KBM-7 (cell line): ENCODE data around the gene LHFPL3.
"Not testable (repeated sequence)": the region's sequence is repeated elsewhere in the genome, so short reads cannot be mapped to it uniquely, and the experiment has no call there.

Source experiments
- DNase-seq: peaks from one replicate; pipeline ENCODE4 v3.0.0-alpha.2; 2015
- in situ Hi-C: fragments of 300-500 bp; cut with MboI; formaldehyde crosslinking; loops from 2 replicates; pipeline ENCODE4 v1.14.3; 2020; ENCODE audit warnings: low sequenced_read_pairs, low pct_unique_long_range_greater_than_20kb, mixed read lengths

LHFPL3 gene

DNA sequence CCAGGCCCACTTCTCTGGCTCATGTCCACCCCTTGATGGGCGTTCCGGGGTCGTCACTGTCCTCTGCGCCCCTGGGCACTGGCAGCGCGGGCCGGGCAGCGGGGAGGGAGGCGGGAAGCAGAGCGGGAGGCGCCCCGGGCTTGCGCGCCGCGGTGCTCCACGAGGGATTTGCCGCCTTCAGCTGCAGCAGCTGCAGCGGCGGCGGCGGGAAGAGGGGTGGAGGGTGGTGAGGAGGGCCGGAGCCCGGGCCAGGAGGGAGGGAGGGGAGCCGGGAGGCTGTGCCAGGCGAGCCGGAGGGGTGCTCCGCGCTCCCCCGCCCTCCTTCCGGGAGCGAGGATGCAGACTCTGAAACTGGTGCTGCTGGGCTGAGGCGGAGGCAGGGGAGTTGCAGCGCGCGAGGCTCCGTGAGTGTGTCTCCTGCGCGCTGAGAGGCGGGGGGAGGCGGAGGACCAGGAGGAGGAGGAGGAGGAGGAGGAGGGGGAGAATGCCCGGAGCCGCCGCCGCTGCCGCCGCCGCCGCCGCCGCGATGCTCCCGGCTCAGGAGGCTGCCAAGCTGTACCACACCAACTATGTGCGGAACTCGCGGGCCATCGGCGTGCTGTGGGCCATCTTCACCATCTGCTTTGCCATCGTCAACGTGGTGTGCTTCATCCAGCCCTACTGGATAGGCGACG lies at the start of gene LHFPL3:
Gene LHFPL3, plus strand, starts transcription at position 308 of the 674 bp plus-strand sequence.
- in situ Hi-C loops: no loop called here
- DNase-seq: no peak

DNA sequence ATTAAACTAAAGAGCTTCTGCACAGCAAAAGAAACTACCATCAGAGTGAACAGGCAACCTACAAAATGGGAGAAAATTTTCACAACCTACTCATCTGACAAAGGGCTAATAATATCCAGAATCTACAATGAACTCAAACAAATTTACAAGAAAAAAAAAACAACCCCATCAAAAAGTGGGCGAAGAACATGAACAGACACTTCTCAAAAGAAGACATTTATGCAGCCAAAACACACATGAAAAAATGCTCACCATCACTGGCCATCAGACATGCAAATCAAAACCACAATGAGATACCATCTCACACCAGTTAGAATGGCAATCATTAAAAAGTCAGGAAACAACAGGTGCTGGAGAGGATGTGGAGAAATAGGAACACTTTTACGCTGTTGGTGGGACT lies 46.7 kb upstream of the LHFPL3 start:
- in situ Hi-C loops, DNase-seq: not testable (repeated sequence)

DNA sequence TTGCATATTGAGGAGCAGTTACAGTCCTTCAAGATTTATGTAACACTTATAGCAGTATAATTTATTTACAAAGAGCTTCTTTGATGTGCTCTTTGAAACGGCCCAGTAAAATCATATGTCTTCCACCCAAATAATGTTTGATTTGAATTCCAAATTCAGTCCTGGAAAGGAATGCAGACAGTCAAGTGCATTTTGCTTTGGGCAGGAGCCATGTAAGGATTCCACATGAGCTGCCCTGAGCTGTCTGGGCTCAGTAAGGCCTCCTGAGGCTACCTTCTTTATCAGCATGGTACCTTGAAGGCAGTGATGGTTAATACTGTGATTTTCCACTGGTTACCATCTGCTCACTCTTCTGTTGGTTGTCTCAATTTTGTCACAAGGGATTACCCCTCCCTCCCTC lies 41.6 kb upstream of the LHFPL3 start:
- no peak for DNase-seq
- in situ Hi-C loops: no loop called here

DNA sequence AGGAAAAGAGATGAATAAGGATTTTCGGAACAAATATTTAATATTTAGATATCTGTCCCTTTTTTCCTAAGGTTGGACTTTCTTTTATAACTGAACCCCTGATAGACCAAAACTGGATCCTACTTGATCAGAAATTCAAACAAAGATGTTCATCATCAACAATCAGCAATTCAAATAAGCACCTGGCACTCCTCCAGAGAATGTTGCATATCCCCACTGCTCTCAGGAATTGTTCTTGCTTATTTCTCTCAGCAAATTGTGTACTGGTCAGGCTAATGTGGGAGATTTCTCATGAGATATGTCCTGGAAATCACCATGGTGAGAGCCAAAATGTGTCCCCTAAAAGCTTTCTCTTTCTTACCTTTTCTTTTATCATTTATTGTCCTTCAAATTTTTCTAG lies 40.3 kb upstream of the LHFPL3 start:
- in situ Hi-C loops: no loop called here

DNA sequence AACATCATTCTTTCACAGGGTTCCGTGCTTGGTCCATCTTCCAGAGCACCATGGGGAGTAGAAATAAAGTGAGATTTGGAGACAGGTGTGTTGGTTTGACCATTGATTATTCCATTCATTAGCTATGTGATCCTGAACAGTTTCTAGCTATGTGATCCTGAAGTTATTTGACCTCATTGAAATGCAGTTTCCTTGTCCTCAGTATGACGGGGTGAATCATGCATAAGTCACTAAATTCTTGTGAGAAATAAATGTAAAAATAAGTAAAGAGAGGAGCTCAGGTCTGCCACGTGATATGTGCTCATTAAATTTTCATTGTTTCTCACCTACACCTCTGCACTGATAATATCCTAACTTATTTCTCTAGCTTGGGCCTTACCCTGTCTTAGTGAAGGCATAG lies 34.1 kb upstream of the LHFPL3 start:
- DNase-seq: no peak
- in situ Hi-C loops: no loop called here

More for the DNA sequence above, 40.3 kb upstream of the LHFPL3 start:
- DNase-seq: no peak

DNA sequence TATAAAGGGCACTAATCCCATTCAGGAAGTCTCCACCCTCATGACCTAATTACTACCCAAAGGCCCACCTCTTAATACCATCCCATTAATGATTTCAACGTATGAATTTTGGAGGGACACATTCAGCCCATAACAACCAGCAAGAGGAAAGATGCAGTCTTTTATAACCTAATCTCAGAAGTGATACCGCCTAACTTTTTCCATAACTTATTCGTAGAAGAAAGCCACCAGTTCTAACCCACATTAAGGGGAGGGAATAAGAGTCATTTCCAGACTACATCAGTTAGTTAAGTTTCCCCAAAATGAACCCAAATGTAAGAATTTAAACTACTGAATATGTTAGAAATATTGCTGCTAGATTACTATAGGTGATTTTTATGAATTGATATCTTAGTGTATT lies 32.1 kb upstream of the LHFPL3 start:
- no peak for DNase-seq
- in situ Hi-C loops: no loop called here

DNA sequence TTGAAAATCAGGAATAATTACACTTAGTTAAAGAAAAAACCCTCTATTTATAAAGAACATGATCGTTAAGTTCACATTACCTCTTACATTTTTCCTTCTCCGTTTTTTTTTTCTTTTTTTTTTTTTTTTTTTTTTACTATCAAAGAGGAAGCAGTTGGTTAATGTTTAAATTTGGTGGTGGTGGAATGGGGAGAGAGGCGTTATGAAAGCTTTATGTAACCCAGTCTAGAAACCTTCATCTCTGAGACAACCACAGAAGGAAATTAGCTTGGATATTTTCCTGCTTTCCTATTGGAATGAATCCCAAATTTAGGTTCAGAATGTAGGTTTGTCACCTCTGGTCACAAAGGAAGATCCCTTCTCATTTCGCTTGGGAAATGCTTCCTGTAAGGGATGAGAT lies 31.5 kb upstream of the LHFPL3 start:
- in situ Hi-C loops: no loop called here
- DNase-seq: no peak

DNA sequence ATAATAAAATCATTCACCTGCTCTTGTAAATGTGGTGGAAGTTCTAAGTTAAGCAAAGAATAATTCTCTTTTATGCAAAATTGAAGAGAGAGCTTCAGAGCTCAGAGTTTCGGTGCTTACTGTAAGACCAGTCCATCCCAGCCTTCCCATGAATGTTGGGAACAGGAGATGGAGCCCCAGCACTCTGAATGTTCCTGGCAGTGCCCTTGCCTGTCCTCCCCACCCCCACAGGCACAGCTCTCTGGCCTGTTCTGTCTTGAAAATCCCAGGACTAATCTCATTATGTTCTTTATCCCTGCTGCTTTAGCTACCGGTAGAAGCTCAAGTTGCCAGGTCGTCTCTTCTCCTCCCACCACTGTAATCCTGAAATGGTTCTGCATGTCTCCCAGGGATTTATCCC lies 29.1 kb upstream of the LHFPL3 start:
- no peak for DNase-seq

DNA sequence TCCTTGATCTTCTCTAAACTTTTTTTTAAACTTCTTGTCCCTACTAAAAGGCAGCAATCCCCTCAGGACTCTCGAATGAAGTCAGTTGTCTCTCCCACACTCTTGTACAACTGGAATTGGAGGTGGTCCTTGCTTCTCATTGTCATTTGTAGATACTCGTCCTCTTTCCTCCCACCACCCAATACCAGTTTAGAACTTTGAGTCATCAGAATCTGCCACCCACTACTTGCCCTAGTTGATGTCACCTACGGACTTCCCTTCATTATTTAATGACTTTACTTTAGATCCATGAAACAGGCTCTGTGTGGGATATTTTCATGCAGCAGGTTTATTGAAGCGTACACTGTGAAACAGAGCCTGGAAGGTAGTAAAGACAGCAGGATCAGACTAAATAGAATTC lies 28.6 kb upstream of the LHFPL3 start:
- in situ Hi-C loops: no loop called here
- DNase-seq: no peak

More for the DNA sequence above, 29.1 kb upstream of the LHFPL3 start:
- in situ Hi-C loops: no loop called here

DNA sequence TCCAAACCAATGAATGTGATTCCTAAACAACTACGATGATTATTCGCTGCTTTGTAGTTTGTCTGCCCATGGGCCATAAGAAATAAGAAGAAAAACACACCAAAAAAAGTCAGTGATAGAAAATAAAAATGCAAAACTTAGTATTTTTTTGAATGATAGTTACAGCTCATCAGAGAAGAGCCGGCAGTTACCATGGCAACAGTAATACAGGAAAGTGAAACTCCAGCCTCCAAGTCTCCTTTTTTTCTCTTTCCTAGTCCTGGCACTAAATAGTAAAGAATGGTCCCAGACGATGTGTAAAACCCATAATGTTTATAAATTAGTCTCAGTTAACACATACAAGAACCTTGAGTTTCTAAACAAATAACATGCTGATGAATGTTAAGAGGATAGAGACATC lies 21.6 kb upstream of the LHFPL3 start:
- in situ Hi-C loops: no loop called here

DNA sequence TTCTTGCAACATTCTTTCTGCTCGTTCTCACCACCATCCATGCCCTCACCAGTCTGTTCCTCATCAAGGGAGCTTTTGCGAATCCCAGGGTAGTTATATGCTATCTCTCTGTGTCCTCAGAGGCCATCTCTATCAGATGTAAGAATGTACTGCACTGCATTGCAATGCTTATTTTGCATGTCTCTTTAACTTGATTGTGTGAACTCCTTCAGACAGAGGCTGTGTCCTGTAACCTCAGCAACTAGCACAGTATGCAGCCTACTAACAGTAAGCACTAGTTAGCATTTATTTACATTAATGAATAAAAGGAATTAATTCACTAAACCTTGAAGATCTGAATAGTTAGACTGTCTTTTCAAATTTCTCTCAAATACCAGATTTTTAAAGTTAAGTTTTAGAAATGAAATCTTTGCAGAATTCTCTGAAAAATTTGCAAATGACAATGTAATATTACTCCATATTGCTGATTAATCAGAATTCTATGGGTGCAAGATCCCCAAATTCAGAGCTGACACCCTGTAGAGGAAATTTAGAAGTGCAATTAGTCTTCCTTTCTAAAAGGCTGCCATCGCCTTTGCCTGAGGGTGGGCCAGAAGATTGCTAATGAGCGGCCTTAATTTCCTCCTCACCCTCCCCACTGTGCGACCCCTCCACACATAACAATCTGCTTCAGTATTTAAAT lies 10.3 kb upstream of the LHFPL3 start:
- no peak for DNase-seq
- in situ Hi-C loops: no loop called here

More for the DNA sequence above, 21.6 kb upstream of the LHFPL3 start:
- no peak for DNase-seq

DNA sequence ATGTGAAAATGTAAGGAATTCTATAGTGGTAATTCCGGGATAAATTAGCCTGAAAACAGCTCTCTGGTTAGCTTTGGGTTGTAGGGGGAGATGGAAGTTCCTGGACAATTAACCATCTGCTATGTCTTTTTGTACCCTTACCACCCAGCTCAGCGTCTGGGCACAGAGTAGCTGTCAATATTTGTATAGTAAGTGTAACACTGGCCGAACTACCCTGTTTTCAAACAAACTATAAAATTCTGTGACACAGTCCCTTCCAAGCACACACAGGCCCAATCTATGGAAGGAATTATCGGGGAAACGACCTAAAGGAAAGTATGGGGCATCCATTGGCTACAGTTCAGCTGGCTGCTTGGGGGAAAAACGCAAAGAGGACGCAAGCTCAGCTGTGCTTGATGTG lies 869 bp upstream of the LHFPL3 start:
- in situ Hi-C loops: no loop called here
- no peak for DNase-seq

DNA sequence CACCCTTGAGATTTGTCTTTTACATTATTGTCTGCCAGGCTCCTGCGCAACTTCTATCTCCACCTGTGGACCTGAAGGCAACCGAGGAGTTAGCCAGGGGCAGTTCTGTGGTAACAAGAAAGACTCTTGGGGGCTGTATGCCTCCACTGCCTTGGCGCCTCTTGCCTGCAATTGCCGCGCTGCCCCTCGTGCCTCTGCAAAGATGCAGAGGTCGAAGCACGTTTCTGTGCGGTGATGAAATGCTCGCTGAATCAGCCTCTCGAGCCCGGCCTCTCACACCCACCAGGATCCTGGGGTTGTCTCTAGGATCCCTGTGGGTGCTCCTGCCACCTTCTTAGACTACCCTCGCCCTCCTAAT lies 486 bp upstream of the LHFPL3 start:
- in situ Hi-C loops: no loop called here
- no peak for DNase-seq

DNA sequence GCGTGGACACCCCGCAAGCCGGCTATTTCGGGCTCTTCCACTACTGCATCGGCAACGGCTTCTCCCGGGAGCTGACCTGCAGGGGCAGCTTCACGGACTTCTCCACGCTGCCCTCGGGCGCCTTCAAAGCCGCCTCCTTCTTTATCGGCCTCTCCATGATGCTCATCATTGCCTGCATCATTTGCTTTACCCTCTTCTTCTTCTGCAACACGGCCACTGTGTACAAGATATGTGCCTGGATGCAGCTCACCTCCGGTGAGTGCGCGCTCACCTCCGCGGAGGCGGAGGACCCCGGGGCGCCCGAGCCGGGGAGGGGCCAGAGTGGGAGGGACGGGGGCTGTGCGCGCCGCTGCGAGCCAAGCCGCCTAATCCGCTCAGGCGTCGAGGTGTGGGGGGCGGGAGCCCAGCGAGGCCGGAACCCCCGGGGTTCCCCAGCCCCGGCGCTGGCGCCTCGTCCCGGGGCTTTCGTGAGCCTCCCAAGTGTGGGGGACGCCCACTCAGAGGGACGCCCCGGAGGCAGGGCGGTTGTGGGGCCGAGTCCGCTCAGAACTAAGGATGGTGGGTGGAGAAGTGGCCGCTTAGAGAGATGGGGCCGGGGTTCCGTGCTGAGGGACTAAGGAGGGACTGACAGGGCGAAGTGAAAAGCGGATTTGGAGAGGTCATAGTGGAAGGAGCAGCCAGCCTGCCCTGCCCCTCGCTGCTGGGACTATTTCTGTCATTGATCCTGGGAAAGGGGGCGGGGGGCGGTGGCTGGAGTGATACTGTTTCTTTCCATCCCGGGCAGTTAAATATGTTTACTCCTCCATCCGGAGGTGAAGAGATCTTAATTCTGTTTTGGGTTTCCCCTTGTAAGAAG lies 795 bp downstream of the LHFPL3 start:
- in situ Hi-C loops: no loop called here
- no peak for DNase-seq

DNA sequence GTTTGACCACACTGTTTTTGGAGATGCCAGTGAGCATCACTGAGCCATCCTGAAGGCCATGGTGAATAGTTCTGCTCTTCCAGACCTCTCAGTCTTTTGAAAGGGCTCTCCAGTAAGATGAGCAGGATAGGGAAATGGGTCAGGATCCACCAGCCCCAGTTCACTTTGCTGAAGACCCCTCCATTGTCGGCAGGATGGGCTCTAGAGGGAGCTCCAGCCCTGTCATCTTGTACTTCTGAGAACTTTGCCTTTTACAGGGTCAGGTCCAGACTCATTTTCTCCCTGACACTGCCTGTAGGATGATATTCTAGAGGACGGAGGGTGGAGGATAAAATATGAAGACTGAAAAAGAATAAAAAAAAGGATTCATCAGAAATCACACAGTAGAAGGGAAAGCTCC lies 13.1 kb downstream of the LHFPL3 start:
- DNase-seq: no peak
- in situ Hi-C loops: no loop called here

DNA sequence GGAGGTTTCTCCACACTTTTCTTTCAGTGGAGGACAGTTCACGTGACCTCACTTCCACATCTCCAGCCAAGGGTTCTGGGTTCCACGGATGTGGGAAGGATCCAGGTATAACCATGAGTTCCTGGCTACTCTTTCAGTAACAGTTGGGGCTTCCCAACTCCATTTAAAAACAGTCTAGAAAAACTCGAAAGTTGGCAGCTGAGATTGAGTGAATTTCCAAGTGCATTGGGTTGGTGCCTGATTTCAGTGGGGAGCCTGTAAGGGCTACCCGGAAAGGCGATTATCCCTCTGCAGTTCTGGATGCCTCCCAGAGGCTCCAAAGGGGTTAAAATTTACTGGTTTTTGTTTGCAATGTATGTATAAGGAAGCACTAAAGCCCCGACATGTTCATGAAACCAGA lies 24.3 kb downstream of the LHFPL3 start:
- no peak for DNase-seq
- in situ Hi-C loops: no loop called here

DNA sequence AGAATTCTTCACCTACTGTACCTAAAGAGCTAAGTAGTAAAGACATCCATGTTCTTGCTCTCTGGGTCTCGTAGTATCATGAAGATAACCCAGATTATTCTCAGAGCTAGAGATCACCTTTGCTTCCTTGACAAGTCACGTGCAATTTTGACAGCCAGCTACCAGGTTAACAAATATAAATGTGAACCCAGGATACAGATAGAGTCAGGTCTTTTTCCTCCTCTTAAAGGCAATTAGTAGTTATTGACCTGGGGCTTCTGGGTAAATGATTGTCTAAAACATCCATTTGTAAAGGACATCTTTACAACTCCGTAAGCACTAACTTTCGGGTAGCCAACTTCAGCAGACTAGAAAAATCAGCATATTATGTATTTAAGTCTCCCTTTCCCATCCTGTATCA lies 28.8 kb downstream of the LHFPL3 start:
- DNase-seq: no peak
- in situ Hi-C loops: no loop called here

DNA sequence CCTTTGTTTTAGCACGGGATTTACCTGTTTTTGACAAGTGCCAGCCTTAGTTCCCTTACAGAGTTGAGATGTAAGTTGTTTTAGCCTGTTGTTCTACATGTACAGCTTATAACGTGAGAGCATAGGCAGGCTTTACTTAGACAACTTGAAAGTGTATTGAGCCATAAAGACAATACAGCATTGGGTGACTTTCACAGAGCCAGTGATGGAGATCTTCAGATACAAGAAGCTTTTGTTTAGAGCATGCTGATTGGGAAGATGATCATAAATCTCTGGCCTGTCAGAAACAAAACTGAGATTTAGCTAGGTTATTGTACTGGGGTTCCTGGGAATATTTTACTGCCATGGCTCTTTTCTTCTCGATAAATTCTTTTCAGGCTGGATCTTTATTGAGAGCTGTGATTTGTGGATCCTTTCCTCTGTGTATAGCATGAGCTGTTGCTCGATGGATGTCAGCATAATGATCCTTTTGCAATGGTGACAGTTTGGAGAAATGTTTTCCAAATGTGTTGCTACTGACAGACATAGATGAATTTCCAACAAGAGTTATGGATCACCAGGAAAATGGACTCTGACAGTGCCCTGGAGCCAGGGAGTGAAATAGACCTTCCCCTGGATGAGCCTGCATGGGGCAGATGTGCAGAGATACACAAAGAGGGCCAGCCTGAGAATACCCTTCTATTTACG lies 30.2 kb downstream of the LHFPL3 start:
- in situ Hi-C loops: no loop called here
- DNase-seq: no peak

DNA sequence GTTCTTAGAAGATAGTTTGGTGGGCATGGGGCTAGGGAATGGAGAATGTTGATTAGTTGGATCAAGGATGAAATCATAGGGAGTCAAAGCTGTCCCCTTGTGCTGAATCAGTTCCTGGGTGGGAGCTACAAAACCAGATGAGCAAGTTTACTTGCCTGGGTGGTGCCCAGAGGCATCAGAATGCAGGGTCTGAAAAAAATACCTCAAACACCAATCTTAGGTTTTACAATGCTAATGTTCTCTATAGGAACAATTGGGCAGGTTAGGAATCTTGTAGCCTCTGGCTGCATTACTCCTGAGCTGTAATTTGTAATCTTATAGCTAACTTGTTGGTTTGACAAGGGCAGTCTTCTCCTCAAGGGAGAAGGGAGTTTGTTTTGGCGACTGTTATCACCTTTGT lies 34.4 kb downstream of the LHFPL3 start:
- in situ Hi-C loops: no loop called here
- DNase-seq: no peak

DNA sequence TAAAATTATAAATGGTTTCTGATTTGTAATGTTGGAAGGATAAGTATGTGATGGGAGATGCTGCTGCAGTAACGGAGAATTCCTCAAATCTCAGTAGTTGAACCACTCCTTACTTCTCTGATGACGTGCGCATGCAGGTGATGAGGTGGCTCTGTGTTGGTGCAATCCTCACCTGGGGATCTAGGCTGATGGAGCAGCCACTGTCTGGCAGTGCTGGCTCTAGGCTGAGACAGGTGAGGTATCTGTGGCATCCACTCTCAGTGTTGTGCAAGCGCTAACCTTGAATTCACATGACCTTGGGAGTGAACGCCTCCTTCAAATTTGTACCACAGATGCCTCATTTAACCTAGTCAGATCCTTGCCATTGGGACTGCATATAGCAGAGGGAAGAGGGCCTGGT lies 35.0 kb downstream of the LHFPL3 start:
- in situ Hi-C loops: no loop called here
- no peak for DNase-seq
